Osteocyte (in vitro differentiated cells): ENCODE results near the gene ADAM17. TPM values are rescaled to one million over a fixed set of nuclear protein-coding genes. Genes with fewer than 3 reads are reported as not detected.
A peak's percentile ranks its signal among the peaks of the same experiment; 100 is the strongest.
"Not testable (repeated sequence)": the region's sequence is repeated elsewhere in the genome, so short reads cannot be mapped to it uniquely, and the experiment has no call there.

Source experiments
- DNase-seq: peaks from one replicate; pipeline ENCODE4 v3.0.0; 2021; ENCODE audit warnings: mixed read lengths; ENCODE audit not compliant: unreplicated experiment; ENCODE audit errors: extremely low spot score
- H3K27ac Mint-ChIP-seq: one replicate; pipeline ENCODE4 v1.8.0; 2021; ENCODE audit warnings: mild to moderate bottlenecking, mixed read lengths; ENCODE audit not compliant: unreplicated experiment
- H3K27me3 Mint-ChIP-seq: one replicate; pipeline ENCODE4 v1.8.0; 2021; ENCODE audit warnings: mixed read lengths; ENCODE audit not compliant: unreplicated experiment
- H3K36me3 Mint-ChIP-seq: one replicate; pipeline ENCODE4 v1.8.0; 2021; ENCODE audit warnings: mixed read lengths; ENCODE audit not compliant: unreplicated experiment
- H3K4me1 Mint-ChIP-seq: one replicate; pipeline ENCODE4 v1.8.0; 2021; ENCODE audit warnings: mixed read lengths; ENCODE audit not compliant: unreplicated experiment
- H3K4me3 Mint-ChIP-seq: one replicate; pipeline ENCODE4 v1.8.0; 2021; ENCODE audit warnings: mild to moderate bottlenecking, moderate library complexity, mixed read lengths; ENCODE audit not compliant: unreplicated experiment
- H3K9me3 Mint-ChIP-seq: one replicate; pipeline ENCODE4 v1.8.0; 2021; ENCODE audit warnings: mixed read lengths; ENCODE audit not compliant: unreplicated experiment
- total RNA-seq: library from RNA; stranded (reverse); gene quantifications from 2 replicates; pipeline ENCODE4 v1.2.1, GENCODE V29; 2021
- TF ChIP-seq, protein P1 (sequence below): fragments of 200-600 bp; sonication (generic); IDR thresholded peaks from 2 replicates; pipeline ENCODE4 v1.5.0; 2021; ENCODE audit warnings: antibody characterized with exemption, mild to moderate bottlenecking, moderate library complexity

ADAM17 gene
- total RNA-seq, 1 donor from 2014 or later: 36.4 TPM

DNA sequence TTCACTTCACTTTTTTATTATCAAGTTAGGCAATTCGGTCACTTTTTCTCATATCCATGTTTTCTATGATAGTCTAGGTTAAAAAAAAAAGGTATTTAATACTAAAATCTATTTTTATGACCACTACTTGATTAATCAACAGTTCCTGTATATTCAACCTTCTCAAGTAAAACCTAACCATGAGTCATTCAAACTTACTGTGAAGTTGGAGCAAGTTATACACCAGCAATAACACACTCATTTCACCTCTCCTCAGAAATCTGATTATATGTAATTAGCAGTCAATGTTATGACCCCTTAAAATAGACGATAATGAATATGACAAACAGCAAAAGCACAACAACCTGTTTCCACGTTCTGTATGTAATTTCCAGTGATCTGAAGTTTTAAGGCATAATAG, 35.0 kb upstream of the ADAM17 start:
- TF ChIP-seq, protein P1, sequence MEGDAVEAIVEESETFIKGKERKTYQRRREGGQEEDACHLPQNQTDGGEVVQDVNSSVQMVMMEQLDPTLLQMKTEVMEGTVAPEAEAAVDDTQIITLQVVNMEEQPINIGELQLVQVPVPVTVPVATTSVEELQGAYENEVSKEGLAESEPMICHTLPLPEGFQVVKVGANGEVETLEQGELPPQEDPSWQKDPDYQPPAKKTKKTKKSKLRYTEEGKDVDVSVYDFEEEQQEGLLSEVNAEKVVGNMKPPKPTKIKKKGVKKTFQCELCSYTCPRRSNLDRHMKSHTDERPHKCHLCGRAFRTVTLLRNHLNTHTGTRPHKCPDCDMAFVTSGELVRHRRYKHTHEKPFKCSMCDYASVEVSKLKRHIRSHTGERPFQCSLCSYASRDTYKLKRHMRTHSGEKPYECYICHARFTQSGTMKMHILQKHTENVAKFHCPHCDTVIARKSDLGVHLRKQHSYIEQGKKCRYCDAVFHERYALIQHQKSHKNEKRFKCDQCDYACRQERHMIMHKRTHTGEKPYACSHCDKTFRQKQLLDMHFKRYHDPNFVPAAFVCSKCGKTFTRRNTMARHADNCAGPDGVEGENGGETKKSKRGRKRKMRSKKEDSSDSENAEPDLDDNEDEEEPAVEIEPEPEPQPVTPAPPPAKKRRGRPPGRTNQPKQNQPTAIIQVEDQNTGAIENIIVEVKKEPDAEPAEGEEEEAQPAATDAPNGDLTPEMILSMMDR: no peak
- Mint-ChIP-seq H3K27me3 (no peaks in the 10 kb centered on the region), H3K4me3 (no peak overlapping the region), H3K27ac (no peak overlapping the region), H3K9me3 (no peaks in the 10 kb centered on the region), H3K4me1 (peaks cover 27% of the 10 kb centered on the region), H3K36me3 (peaks cover 38% of the 10 kb centered on the region)
- no peak for DNase-seq

DNA sequence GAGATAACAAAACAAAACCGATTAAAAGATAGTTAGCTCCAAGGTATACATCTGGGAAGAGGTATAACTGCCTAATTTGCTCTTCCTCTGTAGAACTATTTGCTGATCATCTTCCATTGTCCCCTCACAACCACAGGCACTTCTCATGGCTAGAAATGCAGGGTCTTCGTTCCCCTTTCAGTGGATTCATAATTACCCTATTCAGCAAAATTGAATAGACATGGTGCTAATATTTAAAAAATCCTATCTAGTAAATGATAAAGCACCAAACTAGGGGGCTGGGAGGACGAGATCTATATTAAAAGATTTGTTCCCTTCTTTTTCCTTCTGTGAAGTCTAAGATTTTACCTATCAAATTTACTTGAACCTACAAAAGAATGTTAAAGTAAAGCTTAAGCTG, 30.8 kb upstream of the ADAM17 start:
- Mint-ChIP-seq H3K27me3 (no peaks in the 10 kb centered on the region), H3K4me3 (no peak overlapping the region), H3K9me3 (no peaks in the 10 kb centered on the region), H3K36me3 (peaks cover 50% of the 10 kb centered on the region), H3K27ac (no peak overlapping the region), H3K4me1 (peaks cover 5% of the 10 kb centered on the region)
- DNase-seq: no peak
- TF ChIP-seq, protein P1: no peak

DNA sequence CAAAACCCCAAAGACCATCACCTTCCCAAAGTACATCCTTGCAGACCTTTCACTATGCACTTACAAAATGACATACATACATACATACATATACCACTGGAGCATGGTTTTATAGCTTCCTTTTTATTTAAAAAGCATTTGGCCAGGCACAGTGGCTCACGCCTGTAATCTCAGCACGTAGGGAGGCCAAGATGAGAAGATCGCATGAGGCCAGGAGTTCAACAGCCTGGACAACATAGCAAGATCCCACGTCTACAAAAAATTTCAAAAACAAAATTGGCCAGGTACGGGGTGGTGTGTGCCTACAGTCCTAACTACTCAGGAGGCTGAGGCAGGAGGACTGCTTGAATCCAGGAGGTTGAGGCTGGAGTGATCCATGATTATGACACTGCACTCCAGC, 29.9 kb upstream of the ADAM17 start:
- H3K4me3 Mint-ChIP-seq: no peak overlapping the region

DNA sequence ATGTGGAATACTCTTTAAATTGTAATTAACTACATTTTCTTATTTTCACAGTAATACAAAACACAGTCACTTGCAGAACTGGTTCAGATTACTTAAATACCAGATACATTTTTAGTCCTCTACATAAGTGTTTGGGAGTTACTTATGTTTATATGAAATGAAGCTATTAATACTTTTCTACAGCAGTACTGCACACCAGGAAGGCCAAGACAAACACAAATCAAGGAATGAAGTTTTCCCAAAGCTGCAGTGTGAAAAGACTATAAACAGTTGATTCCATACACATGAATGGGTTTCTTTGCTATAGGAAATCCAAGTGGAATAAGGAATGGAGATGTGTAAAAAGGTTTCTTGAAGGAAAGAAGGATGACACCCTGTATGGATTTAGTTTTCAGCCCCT, 29.3 kb upstream of the ADAM17 start:
- not testable (repeated sequence) for DNase-seq, H3K4me1 Mint-ChIP-seq, H3K9me3 Mint-ChIP-seq, H3K27me3 Mint-ChIP-seq, H3K4me3 Mint-ChIP-seq
- H3K27ac Mint-ChIP-seq: peak overlapping the region; percentile 32
- H3K36me3 Mint-ChIP-seq: peaks cover 52% of the 10 kb centered on the region

More for the DNA sequence above, 29.9 kb upstream of the ADAM17 start:
- Mint-ChIP-seq H3K27me3 (no peaks in the 10 kb centered on the region), H3K4me1 (peaks cover 5% of the 10 kb centered on the region), H3K27ac (peak overlapping the region; percentile 32), H3K36me3 (peaks cover 54% of the 10 kb centered on the region), H3K9me3 (no peaks in the 10 kb centered on the region)
- TF ChIP-seq, protein P1: no peak
- no peak for DNase-seq

DNA sequence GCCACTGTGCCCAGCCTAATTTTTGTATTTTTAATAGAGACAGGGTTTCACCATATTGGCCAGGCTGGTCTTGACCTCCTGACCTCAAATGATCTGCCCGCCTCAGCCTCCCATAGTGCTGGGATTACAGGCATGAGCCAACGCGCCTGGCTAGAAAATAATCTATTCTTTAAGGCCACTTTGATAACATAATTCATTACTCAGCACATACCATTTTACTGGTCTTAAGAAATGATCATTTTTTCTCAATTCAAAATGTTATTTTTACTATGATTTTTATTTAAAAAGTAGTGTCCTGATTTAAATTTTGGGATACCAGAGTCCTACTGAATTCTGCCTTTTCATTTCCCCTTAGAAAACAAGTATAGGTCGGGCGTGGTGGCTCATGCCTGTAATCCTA, 27.0 kb upstream of the ADAM17 start:
- Mint-ChIP-seq H3K27me3 (no peaks in the 10 kb centered on the region), H3K36me3 (peaks cover 44% of the 10 kb centered on the region), H3K27ac (no peak overlapping the region), H3K4me3 (no peak overlapping the region), H3K9me3 (no peaks in the 10 kb centered on the region), H3K4me1 (peaks cover 8% of the 10 kb centered on the region)
- TF ChIP-seq, protein P1: no peak
- DNase-seq: no peak
